Cardiac muscle cell (in vitro differentiated cells and primary cell): ENCODE measurements around the gene CCDC88C. TPM values are rescaled to one million over a fixed set of nuclear protein-coding genes. Genes with fewer than 3 reads are reported as not detected.

Experiments
- DNase-seq, 2 donors: peaks; one replicate each; pipeline versions ENCODE4 v3.0.0 to v3.0.0-alpha.2; 2010 to 2017; ENCODE audit warnings: low read depth in 1 of 2, low spot score in 1 of 2
- H3K27ac ChIP-seq: fragments of 200-600 bp; sonication (generic); 2 replicates; pipeline ENCODE4 v1.5.1; 2016
- H3K27me3 ChIP-seq: fragments of 200-600 bp; sonication (generic); 2 replicates; pipeline ENCODE4 v1.6.0; 2016; ENCODE audit warnings: control low read depth
- H3K36me3 ChIP-seq: fragments of 200-600 bp; sonication (generic); 2 replicates; pipeline ENCODE4 v1.5.1; 2016; ENCODE audit warnings: control low read depth
- H3K4me1 ChIP-seq: fragments of 200-600 bp; sonication (generic); 2 replicates; pipeline ENCODE4 v1.8.1; 2017; ENCODE audit warnings: low read depth, mild to moderate bottlenecking, mixed run types
- H3K4me3 ChIP-seq: fragments of 200-600 bp; sonication (generic); 2 replicates; pipeline ENCODE4 v1.5.1; 2016; ENCODE audit warnings: mild to moderate bottlenecking
- H3K9me3 ChIP-seq: fragments of 200-600 bp; sonication (generic); 2 replicates; pipeline ENCODE4 v1.5.1; 2017; ENCODE audit warnings: low read depth, mild to moderate bottlenecking, control low read depth
- CTCF ChIP-seq: IDR thresholded peaks from 2 replicates; pipeline ENCODE4 v1.5.1; 2012; ENCODE audit warnings: low read depth, mild to moderate bottlenecking, low read length
- polyA plus RNA-seq: library from polyadenylated mRNA; unstranded; fragments of >200 nt; fragmentation: Nextera tagmentation; extraction: Ambion mirVana; gene quantifications from 2 replicates; pipeline ENCODE4 v1.2.1, GENCODE V29; 2016
- total RNA-seq: library from RNA; depleted of rRNA; stranded (reverse); fragments of >200 nt; gene quantifications from 2 replicates; pipeline ENCODE4 v1.2.3, GENCODE V29; 2016

CCDC88C gene
- total and polyA plus RNA-seq, 2 experiments from 2014 or later, result 0.49 to 1.2 TPM

GRCh38 chr14:91223028-91223783 lies 194.4 kb downstream of the CCDC88C start:
- no peaks in the 10 kb centered on the region for H3K36me3 ChIP-seq
- no peaks in the 10 kb centered on the region for H3K9me3 ChIP-seq
- H3K4me1 ChIP-seq, result no peaks in the 10 kb centered on the region
- no peaks in the 10 kb centered on the region for H3K27me3 ChIP-seq
- H3K27ac ChIP-seq, result no peak overlapping the region
- H3K4me3 ChIP-seq, result no peak overlapping the region
- no peak for DNase-seq
- TF ChIP-seq CTCF, result no peak

Other genes with a start within 250 kb of the CCDC88C start
- gene GPR68, start 173.1 kb downstream of the CCDC88C start, total RNA-seq, result 0.35 and 0.42 TPM in 2 replicates
- gene GPR68, start 173.1 kb downstream of the CCDC88C start, polyA plus RNA-seq, result 0.22 and 2.1 TPM in 2 replicates
- 47.0 and 94.9 TPM in 2 replicates for gene PPP4R3A, start 92.5 kb upstream of the CCDC88C start, total RNA-seq
- gene PPP4R3A, start 92.5 kb upstream of the CCDC88C start, polyA plus RNA-seq, result 53.5 and 61.4 TPM in 2 replicates